ENCODE data around the gene SLC25A25. TPM values are rescaled to one million over a fixed set of nuclear protein-coding genes. Genes with fewer than 3 reads are reported as not detected.

Gene SLC25A25
- total and polyA plus RNA-seq, 11 donors = 1.7 to 15.1 (median 6.7) TPM

DNA sequence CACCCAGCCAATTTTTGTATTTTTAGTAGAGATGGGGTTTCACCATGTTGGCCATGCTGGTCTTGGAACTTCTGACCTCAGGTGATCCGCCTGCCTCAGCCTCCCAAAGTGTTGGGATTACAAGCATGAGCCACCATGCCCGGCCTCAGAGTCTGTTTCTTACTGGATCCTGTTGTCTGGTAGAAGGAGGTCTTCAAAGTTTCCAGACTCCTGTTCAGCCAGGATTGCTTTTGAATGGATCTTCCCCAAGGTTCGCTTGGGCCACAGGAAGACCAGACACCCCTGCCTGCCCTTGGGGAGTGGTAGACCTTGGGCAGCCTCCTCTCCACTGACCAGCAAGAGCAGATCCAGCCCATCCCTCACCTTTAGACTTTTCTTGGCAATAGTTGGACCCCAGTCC, 73.6 kb downstream of the SLC25A25 start:
- H3K27me3 ChIP-seq = no peaks in the 10 kb centered on the region

GRCh38 chr9:128142061-128142460, 74.0 kb downstream of the SLC25A25 start:
- ATAC-seq (peak; percentile 65 to 80 (median 72)), DNase-seq (peak in 2 of 5 donors; percentile 30 to 56)
- Histone ChIP-seq H3K27me3 (no peaks in the 10 kb centered on the region), H3K4me3 (no peak overlapping the region), H3K4me1 (peaks cover 0 to 16% (median 5%) of the 10 kb centered on the region in 12 donors), H3K27ac (peak overlapping the region in 4 of 12 donors; percentile 6 to 52 (median 27)), H3K9me3 (no peaks in the 10 kb centered on the region), H3K36me3 (no peaks in the 10 kb centered on the region)
- TF ChIP-seq, protein P1, sequence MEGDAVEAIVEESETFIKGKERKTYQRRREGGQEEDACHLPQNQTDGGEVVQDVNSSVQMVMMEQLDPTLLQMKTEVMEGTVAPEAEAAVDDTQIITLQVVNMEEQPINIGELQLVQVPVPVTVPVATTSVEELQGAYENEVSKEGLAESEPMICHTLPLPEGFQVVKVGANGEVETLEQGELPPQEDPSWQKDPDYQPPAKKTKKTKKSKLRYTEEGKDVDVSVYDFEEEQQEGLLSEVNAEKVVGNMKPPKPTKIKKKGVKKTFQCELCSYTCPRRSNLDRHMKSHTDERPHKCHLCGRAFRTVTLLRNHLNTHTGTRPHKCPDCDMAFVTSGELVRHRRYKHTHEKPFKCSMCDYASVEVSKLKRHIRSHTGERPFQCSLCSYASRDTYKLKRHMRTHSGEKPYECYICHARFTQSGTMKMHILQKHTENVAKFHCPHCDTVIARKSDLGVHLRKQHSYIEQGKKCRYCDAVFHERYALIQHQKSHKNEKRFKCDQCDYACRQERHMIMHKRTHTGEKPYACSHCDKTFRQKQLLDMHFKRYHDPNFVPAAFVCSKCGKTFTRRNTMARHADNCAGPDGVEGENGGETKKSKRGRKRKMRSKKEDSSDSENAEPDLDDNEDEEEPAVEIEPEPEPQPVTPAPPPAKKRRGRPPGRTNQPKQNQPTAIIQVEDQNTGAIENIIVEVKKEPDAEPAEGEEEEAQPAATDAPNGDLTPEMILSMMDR (IDR thresholded peaks at IDR 0.05) = no peak
- no peak for TF ChIP-seq POLR2A (IDR thresholded peaks at IDR 0.05)
- WGBS, 4 donors = 52 to 62% (median 57%) methylated on average over 4 of the region's 4 CpGs
- intact Hi-C loops (cut with DNase I) = no loop called here

More for the DNA sequence above, 73.6 kb downstream of the SLC25A25 start:
- Histone ChIP-seq H3K4me3 (no peak overlapping the region), H3K4me1 (peaks cover 0 to 16% (median 5%) of the 10 kb centered on the region in 12 donors), H3K27ac (peak overlapping the region in 4 of 12 donors; percentile 6 to 52 (median 27)), H3K36me3 (no peaks in the 10 kb centered on the region), H3K9me3 (no peaks in the 10 kb centered on the region)
- 95 to 99% (median 96%) methylated on average over 2 to 3 of the region's 3 CpGs for WGBS, 4 donors
- intact Hi-C loops (cut with DNase I) = no loop called here
- TF ChIP-seq POLR2A (IDR thresholded peaks at IDR 0.05) = no peak
- TF ChIP-seq, protein P1 (IDR thresholded peaks at IDR 0.05) = no peak
- no peak for ATAC-seq
- DNase-seq = peak in 1 of 5 donors; percentile 4

GRCh38 chr9:128142596-128142995, 74.6 kb downstream of the SLC25A25 start:
- ATAC-seq (no peak), DNase-seq (peak in 2 of 5 donors; percentile 5 to 11)
- H3K4me1 ChIP-seq = peaks cover 0 to 16% (median 5%) of the 10 kb centered on the region in 12 donors
- TF ChIP-seq, protein P1 (IDR thresholded peaks at IDR 0.05) = no peak
- no peak for TF ChIP-seq POLR2A (IDR thresholded peaks at IDR 0.05)
- no peak overlapping the region for H3K4me3 ChIP-seq
- H3K27ac ChIP-seq = peak overlapping the region in 4 of 12 donors; percentile 6 to 30 (median 20)
- no peaks in the 10 kb centered on the region for H3K27me3 ChIP-seq
- WGBS, 4 donors = 84 to 93% (median 90%) methylated on average over 2 of the region's 2 CpGs
- no peaks in the 10 kb centered on the region for H3K9me3 ChIP-seq
- intact Hi-C loops (cut with DNase I) = no loop called here
- H3K36me3 ChIP-seq = no peaks in the 10 kb centered on the region

GRCh38 chr9:128143525-128144238, 75.7 kb downstream of the SLC25A25 start:
- peak overlapping the region in 9 of 12 donors; percentile 9 to 54 (median 46) for H3K27ac ChIP-seq
- peaks cover 0 to 19% (median 5%) of the 10 kb centered on the region in 12 donors for H3K4me1 ChIP-seq
- H3K4me3 ChIP-seq = no peak overlapping the region
- ATAC-seq = peak in 3 of 4 donors; percentile 34 to 63 (median 52)
- 66 to 76% (median 71%) methylated on average over 8 of the region's 8 CpGs for WGBS, 4 donors
- no peaks in the 10 kb centered on the region for H3K36me3 ChIP-seq
- intact Hi-C loops (cut with DNase I) = no loop called here
- H3K9me3 ChIP-seq = no peaks in the 10 kb centered on the region
- H3K27me3 ChIP-seq = no peaks in the 10 kb centered on the region
- peak in 2 of 5 donors; percentile 17 to 44 for DNase-seq
- TF ChIP-seq, protein P1 (IDR thresholded peaks at IDR 0.05) = no peak
- TF ChIP-seq POLR2A (IDR thresholded peaks at IDR 0.05) = no peak
